ENCODE results near the gene NECTIN1.
A peak's percentile ranks its signal among the peaks of the same experiment; 100 is the strongest.

The NECTIN1 gene

GRCh38 chr11:119755356-119756071, 26.5 kb upstream of the NECTIN1 start:
- DNase-seq (ENCODE audit: low spot score), result no peak

DNA sequence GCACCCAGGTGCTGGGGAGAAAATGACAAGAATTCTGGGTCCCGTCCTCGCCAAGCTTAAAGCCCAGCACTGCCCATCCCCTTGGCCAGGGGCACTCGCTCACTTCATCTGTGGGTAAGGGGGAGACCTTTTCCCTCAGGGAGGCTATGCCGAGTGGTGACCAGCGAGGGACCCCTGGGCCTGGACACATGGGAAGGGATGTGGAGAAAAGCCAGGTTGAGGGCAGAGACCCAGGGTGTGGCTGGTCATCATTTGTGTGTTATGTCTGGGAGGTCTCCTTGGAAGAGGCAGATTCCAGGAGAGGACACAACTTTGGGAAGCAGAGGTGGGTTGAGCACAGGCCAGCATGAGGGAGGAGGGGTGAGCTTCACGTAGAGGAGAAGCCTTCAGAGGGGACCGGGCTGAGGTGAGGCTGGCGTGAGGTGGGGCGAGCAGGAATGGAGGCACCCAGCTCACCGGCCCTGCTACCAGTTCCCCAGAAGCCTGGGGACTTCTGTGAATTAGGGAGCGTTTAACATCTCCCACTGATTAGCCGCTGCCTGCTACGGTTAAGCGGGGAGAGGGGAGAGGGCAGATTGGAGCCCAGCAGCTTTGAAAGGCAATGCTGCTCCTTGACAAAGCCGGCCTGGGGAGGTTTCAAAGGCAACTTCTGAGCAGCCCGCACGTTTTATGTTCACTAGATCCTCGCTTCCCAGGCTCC, 25.8 kb upstream of the NECTIN1 start:
- DNase-seq (ENCODE audit: low spot score), result no peak

GRCh38 chr11:119754199-119754598, 25.2 kb upstream of the NECTIN1 start:
- DNase-seq (ENCODE audit: low spot score), result no peak

GRCh38 chr11:119752946-119753345, 23.9 kb upstream of the NECTIN1 start:
- no peak for DNase-seq (ENCODE audit: low spot score)

DNA sequence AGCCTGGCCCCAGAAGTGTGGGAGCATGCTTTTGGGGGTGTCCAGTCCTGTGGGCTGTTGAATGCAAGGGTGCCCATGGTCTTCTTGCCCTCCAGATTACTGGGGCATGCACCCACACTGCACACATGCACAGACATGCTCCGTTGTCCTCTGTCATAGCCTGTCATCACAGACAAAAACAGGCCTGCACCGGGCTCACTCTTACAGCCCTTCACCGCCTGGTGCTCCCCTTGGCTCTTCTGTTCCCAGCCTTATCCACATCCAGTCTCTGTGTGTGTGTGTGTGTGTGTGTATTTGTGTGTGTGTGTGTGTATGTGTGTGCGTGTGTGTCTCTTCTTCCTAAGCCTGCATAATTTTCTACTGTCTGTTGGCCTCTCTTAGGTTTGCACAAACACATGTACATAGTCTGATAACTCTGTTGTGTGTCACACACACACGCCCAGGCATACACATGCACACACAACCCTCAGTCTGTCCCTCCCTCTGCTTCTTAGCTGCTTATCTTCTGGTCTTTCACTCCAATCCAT, 23.4 kb upstream of the NECTIN1 start:
- DNase-seq (ENCODE audit: low spot score), result no peak

DNA sequence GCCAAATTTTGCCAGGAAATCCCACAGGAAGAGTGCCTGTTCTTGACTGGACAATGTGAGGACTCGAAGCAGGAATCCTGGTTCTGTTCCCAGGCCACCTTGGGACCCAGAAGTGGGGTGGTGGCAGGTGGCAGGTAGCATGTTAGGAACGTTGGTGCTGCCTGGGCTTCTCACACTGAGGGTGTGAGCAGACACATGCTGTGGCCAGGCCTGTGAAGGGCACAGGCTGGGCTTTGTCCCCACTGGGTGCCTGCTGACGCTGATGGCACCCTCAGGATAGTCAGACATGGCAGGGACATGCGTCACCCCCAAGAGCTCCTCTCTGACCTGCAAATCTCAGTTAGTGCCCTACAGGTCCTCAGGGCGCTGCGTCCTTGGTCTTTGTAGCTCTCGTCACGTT, 21.1 kb upstream of the NECTIN1 start:
- no peak for DNase-seq (ENCODE audit: low spot score)

GRCh38 chr11:119749006-119749565, 20.1 kb upstream of the NECTIN1 start:
- DNase-seq (ENCODE audit: low spot score), result no peak

DNA sequence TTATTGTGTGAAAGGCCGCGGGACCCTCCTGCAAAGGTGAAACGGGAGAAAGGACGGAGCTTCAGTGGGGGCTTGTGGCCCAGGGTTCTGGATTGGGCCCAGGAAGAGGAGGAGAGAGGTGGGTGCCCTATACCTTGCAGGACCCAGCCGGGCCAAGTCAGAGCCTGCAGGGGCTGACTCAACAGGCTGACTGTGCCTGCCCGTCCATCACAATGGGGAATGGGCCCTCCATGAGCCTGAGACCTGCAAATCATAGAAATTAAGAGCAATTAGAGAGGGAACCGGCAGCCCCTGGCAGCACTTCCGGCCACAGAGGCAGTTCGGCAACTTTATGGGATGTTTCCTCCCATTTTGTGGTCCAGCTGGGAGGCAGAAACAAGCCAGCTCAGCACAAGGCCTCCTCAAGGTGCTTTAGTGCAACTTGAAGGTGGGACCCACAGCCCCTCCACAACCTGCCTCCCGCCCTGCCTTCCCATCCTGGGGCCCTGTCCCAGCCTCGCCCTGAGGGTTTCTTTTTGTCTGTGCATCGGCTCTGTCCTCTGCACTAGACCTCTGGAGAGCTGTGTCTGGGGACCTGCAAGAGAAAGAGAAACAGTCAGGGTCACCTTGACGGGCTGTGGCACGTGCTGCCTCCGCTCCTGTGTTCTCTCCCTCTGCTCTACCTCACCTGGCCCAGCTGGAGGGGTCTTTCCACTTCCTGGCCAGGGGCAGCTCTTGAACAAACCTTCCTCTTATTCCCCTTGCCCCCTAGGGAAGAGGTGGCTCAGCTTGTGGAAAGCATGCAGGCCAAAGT, 19.1 kb upstream of the NECTIN1 start:
- DNase-seq (ENCODE audit: low spot score), result no peak

- DNase-seq (ENCODE audit: low spot score), result no peak
These were observed 17.0 kb upstream of the NECTIN1 start for GRCh38 chr11:119745776-119746535.

DNA sequence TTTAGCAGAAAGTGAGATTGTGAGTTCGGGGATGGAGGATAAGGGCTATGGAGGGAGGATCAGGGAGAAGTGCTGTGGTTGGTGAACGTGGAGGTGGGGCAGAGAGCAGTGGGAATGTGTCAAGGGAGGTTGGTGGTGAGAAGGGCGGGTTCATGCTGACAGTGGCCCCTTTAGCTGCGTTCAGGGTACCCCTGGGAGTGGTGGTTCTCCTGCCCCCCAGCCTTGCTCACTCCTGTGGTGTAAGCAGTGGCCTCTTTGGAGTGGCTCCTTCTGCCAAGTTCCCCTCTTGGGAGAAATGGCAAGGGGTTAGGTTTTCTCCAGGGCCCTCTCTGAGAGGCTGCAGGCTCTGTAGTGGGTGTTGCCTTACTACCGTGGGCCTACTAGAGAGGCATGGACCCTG, 16.1 kb upstream of the NECTIN1 start:
- DNase-seq (ENCODE audit: low spot score), result no peak

DNA sequence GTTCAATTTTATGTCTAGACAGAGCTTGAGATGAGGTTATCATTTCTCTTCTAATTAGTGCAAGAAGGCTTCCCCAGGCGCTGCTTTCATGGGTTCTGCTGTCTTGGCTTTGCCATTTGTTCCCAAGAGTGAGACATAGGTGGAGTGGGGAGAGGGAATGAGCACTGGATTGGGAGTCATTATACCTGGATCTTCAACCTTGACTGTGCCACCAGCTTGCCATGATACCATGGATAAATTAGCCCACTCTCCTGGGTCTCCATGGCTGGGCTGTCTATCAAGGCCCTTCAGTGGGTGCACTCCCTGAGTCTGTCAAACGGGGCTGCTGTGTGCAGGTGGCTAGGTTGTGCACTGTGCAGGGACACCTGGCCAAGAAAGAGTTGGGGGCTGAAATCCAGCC, 15.6 kb upstream of the NECTIN1 start:
- DNase-seq (ENCODE audit: low spot score), result no peak

DNA sequence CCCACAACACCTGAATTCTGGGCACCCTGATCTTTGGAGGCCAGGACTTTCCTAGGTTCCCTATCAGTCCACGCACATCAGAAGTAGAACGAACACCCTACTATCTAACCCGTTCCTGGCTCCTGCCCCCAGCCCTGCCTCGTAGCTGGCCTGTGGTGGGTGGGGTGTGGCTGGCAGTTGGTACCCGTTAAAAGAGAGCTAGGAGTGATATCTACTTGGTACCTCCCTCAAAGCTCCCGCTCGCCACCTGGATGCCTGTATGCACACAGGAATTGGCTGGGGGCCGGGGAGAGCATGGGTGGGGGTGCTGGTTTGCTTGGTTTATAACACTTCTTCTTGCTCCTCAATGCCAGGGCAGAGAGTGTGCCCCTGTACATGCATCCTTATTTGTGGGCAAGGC, 14.0 kb upstream of the NECTIN1 start:
- DNase-seq (ENCODE audit: low spot score), result no peak

DNA sequence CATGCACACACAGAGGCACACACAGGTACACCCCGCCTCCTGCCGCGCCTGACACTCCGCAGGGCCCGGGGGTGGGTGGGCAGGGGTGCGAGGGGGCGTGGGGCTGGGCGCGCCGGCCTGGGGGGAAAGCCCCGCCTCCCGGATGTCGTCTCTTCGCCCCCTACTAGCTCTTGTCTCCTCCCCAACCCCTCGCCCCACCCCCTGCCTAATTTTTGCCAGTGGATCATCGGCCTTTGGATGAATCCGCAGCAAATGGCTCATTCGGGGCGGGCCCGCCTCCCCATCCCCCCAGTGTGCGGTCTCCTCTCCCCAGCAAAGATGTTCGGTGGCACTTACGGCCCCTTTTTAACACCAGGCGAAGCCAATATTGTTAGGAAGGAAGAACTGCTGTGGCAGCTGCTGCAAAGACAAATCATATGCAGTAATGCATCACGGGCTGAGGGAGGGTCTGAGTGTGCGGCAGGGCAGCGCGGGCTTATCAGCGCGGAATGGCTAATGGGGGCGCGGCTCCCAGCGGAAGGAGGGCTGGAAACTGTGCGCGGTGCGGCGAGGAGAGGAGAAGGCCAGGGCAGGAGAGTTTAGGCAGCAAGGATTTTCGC, 13.4 kb upstream of the NECTIN1 start:
- DNase-seq (ENCODE audit: low spot score), result no peak

- DNase-seq (ENCODE audit: low spot score), result peak; percentile 79
These were observed 12.6 kb upstream of the NECTIN1 start for GRCh38 chr11:119741369-119742262.

DNA sequence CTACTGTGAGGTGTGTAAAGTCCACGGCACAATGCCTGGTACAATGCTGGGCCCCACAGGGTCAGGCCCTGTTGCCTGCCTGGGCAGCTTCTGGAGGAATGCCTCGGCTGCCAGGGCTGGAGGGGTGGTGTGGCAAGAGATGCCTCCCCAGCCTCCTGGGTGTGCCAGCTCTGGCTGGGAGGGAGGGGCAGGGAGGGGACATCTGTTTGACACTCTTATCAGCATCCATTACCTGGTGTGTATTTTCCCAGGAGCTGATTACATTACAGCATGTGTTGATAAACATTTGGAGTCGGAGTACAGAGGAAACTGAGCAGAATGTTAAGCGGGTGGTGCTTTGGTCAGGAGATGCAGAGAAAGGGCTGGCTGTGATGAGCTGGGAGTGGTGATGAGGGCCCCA, 11.0 kb upstream of the NECTIN1 start:
- DNase-seq (ENCODE audit: low spot score), result no peak

- no peak for DNase-seq (ENCODE audit: low spot score)
These were observed 10.2 kb upstream of the NECTIN1 start for GRCh38 chr11:119739021-119739703.

DNA sequence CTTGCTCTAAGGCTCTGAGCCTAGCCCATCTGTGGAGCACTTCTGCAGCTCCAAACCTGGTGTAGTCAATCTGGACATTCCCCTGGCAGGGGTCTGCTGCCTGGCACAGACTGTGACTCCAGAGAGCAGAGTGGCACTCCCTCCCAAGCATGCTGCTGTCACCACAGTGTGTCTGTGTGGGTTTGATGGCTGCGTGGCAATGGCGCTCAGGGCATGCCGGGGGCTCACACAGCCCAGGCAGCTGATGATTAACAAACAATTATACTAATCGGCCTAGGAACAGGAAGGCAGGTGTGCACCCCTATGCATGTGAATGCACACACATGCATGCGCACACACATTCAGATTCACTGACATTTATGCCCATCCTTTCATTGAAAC, 9.0 kb upstream of the NECTIN1 start:
- DNase-seq (ENCODE audit: low spot score), result no peak

GRCh38 chr11:119737366-119738058, 8.5 kb upstream of the NECTIN1 start:
- DNase-seq (ENCODE audit: low spot score), result no peak

GRCh38 chr11:119734788-119735187, 5.8 kb upstream of the NECTIN1 start:
- no peak for DNase-seq (ENCODE audit: low spot score)

All from AG08396 (cell line).